Measurements from ENCODE around the gene ESRRG. TPM values are rescaled to one million over a fixed set of nuclear protein-coding genes. Genes with fewer than 3 reads are reported as not detected.

Gene ESRRG
- total and polyA plus RNA-seq, 12 donors: 1.2 to 18.0 (median 7.4) TPM

- no peak for DNase-seq
- H3K36me3 ChIP-seq (replicated peaks in 1 of 2): no peaks in the 10 kb centered on the region
- no peaks in the 10 kb centered on the region for H3K27me3 ChIP-seq
- no peak overlapping the region for H3K27ac ChIP-seq
- intact Hi-C loops (cut with DNase I): no loop called here
- no peak overlapping the region for H3K4me3 ChIP-seq
- TF ChIP-seq POLR2A (IDR thresholded peaks at IDR 0.05): no peak
- TF ChIP-seq CTCF (IDR thresholded peaks at IDR 0.05): no peak
- H3K4me1 ChIP-seq (replicated peaks in 1 of 2): no peaks in the 10 kb centered on the region
- H3K9me3 ChIP-seq (replicated peaks in 1 of 3): no peaks in the 10 kb centered on the region
These were observed 264.4 kb downstream of the ESRRG start for GRCh38 chr1:216458812-216459211.

- H3K27ac ChIP-seq: no peak overlapping the region
- no peaks in the 10 kb centered on the region for H3K27me3 ChIP-seq
- no peaks in the 10 kb centered on the region for H3K4me1 ChIP-seq (replicated peaks in 1 of 2)
- intact Hi-C loops (cut with DNase I): no loop called here
- no peak for TF ChIP-seq CTCF (IDR thresholded peaks at IDR 0.05)
- no peak for TF ChIP-seq POLR2A (IDR thresholded peaks at IDR 0.05)
- no peak overlapping the region for H3K4me3 ChIP-seq
- no peaks in the 10 kb centered on the region for H3K36me3 ChIP-seq (replicated peaks in 1 of 2)
- no peak for DNase-seq
- H3K9me3 ChIP-seq (replicated peaks in 1 of 3): no peaks in the 10 kb centered on the region
These were observed 265.9 kb downstream of the ESRRG start for GRCh38 chr1:216457356-216457755.

GRCh38 chr1:216456682-216457081 lies 266.5 kb downstream of the ESRRG start:
- no peak for TF ChIP-seq POLR2A (IDR thresholded peaks at IDR 0.05)
- no peak for TF ChIP-seq CTCF (IDR thresholded peaks at IDR 0.05)
- no peaks in the 10 kb centered on the region for H3K36me3 ChIP-seq (replicated peaks in 1 of 2)
- H3K9me3 ChIP-seq (replicated peaks in 1 of 3): no peaks in the 10 kb centered on the region
- 75 to 90% (median 77%) methylated on average over 3 of the region's 3 CpGs for WGBS, 4 donors
- no peak overlapping the region for H3K4me3 ChIP-seq
- intact Hi-C loops (cut with DNase I): no loop called here
- H3K27ac ChIP-seq: peak overlapping the region in 1 of 5 donors; percentile 13
- H3K4me1 ChIP-seq (replicated peaks in 1 of 2): no peaks in the 10 kb centered on the region
- peak in 2 of 7 donors; percentile 21 to 56 for DNase-seq
- no peaks in the 10 kb centered on the region for H3K27me3 ChIP-seq

- no peak overlapping the region for H3K4me3 ChIP-seq
- intact Hi-C loops (cut with DNase I): no loop called here
- WGBS, 4 donors: 66 to 82% (median 68%) methylated on average over 2 of the region's 2 CpGs
- H3K27ac ChIP-seq: no peak overlapping the region
- H3K9me3 ChIP-seq (replicated peaks in 1 of 3): no peaks in the 10 kb centered on the region
- H3K27me3 ChIP-seq: no peaks in the 10 kb centered on the region
- DNase-seq: no peak
- H3K36me3 ChIP-seq (replicated peaks in 1 of 2): no peaks in the 10 kb centered on the region
- TF ChIP-seq POLR2A (IDR thresholded peaks at IDR 0.05) (no peak), CTCF (IDR thresholded peaks at IDR 0.05) (no peak)
- no peaks in the 10 kb centered on the region for H3K4me1 ChIP-seq (replicated peaks in 1 of 2)
These were observed 269.5 kb downstream of the ESRRG start for GRCh38 chr1:216453777-216454176.
